GM21723 (cell line): Measurements from ENCODE around the gene SLC26A6.

Experiments used
- ATAC-seq: cut with Tn5 transposase; IDR thresholded peaks from one replicate; pipeline ENCODE4 v1.9.1; 2021; ENCODE audit warnings: mild to moderate bottlenecking, moderate library complexity; ENCODE audit not compliant: unreplicated experiment

SLC26A6 gene

DNA sequence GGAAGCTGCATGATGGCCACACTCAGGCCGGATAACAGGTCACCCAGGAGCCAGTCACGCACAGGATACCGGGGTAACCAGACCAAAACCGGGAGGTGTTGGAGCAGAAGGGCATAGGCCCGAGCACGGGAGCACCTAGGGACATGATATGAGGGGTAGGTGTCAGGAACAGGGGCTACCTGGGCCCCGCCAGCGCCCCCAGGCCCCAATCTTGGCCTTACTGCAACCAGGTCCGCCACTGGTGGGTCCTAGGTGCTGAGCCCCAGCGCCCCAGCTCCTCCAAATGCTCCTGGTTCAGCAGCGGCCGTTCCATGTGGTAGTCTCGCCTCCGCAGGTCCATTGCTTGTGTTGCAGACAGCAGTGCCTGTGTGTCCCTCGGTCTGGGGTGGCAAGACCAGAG is 2.0 kb downstream of the SLC26A6 start:
- no peak for ATAC-seq

DNA sequence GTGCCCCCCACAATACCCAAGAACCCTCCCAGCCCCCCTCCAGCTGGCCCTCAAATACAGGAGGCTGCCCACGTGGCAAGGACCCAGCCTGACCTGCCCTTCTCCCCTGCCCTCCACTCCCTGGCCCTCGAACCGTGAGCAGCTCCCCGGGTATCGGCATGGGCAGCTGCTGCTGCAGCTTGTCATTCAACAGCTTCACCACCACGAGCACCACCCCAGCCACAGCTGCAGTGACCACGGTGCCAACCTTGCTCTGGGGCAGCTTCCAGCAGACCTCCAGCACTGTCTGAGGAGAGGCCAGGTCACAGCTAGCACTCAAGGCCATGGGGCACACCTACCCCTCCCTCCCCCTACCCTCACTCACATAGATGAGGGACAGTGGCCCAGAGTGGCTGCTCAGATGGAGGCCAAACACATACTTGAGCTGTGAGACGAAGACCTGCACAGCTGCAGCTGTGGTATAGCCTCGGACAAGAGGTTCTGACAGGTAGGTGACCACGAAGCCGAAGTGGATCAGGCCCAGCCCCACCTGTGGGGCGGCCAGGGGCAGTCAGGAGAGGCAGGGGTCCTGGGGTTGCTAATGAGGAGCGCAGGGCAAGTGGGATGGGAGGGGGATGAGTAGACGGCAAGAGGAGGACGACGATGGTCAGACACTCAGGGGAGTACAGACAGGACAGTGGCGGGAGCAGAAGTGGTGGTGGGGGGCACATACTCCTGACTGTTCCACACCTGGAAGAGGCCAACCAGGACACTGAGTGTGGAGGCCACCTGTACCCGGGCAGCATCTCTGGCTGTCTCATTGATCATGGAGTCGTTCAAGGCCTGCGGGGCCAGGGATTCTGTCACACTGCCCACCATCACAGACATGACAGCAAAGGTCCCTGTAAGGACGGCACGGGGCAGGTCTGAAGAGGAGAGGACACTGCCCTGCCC is 3.5 kb downstream of the SLC26A6 start:
- ATAC-seq = no peak

DNA sequence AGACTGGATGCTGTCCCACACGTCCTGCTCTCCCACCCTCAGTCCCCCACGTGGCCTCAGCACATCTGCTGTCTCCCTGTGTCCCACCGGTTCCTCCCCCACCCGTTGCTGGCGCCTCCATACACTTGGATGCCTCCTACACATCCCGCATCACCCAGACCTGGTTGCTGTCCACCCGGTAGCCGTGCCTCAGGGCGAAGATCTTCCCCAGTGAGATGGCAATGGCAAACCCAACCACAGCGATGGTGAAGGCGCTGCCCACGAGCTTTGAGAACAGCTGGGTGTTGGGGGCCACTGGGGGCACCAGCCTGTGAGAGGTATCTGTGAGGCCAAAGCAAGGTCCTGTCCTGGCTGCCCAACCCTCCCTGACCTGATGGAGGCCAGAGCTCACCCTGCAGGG is 4.4 kb downstream of the SLC26A6 start:
- ATAC-seq = no peak

DNA sequence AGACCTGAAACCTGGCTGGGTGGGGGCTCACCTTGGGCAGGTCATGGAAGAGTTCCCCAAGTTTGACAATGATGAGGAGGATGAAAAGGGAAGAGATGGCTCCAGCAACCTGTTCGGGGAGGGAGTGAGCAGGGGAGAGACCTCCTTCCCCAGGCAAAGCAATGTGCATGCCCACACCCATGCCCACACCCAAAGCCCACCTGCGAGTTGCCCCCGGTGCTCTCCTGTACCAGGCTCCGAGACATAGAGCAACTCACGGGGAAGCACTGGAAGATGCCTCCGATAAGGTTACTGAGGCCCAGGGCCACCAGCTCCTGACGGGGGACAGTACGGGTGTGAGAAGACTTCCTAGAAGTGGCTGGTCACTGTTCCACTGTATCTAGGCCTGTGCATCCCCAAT is 4.9 kb downstream of the SLC26A6 start:
- no peak for ATAC-seq

DNA sequence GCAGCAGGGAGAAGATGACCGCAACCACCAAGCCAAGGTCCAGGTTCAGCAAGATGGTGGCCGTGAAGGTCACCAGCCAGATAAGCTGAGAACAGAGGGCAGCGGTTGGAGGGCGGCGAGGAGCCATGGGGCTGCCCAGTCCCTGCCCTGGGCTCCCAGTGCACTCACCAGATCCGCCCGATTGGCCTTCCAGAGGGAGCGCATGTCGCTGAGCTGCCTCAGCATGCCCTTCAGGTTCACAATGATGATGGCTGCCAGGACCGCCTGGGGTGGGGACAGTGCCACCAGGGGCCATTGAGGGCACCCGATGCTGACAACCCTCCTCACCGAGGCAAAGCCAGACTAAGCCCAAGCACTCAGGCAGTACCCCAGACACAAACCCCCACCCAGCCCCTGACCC is 5.4 kb downstream of the SLC26A6 start:
- ATAC-seq = no peak

DNA sequence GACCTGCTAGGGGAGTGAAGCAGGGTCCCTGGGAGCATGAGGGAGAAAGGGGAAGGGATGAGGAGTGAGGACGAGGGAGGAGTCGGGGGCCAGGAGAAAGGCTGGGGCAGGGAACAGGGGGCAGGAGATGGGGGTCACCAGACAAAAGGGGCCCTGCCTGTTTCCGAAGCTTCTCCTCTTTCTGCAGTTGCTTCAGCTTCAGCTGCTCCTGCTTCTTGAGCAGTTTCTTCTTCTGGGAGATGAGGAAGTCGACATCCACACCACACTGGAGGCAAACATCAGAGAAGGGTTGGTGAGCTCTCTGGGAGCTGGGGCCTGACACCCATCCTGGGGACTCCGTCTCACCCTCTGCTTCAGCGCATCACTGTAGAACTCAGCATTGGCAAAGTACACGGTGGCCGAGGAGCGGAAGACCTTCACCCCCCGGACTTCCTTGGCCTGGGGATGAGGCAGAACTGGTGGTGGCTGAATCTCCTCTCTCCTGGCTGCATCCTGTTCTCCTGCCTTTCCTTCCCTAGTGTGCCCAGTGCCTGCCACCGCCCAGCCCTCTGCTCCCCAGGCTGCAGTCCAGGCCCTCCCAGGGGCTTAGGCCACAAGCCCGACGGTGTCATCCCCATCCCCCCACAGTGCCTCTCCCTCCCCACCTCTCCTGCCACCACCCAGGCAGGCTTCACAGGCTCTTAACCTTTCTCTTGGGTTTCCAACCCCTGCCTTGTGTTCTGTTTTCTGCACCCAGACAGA is 6.8 kb downstream of the SLC26A6 start:
- no peak for ATAC-seq

DNA sequence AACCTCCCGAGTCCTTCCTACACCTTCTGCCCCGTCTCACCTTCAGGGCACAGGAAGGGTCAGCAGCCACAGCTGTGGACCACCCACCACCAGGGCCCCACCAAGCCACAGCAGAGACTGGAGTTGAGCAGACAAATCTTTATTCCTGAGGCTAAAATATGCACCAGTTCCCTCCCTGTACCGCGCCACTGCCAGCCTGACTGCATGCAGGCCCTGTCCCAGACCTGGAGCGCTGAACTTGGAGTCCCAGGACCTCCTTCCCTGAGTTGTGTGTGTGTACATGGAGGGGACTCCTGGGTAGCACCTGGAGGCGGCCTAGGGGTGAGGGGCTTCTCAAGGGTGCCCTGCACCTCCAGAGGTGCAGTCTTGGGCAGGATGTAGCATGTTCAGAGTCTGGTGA is 9.7 kb downstream of the SLC26A6 start:
- ATAC-seq = no peak

DNA sequence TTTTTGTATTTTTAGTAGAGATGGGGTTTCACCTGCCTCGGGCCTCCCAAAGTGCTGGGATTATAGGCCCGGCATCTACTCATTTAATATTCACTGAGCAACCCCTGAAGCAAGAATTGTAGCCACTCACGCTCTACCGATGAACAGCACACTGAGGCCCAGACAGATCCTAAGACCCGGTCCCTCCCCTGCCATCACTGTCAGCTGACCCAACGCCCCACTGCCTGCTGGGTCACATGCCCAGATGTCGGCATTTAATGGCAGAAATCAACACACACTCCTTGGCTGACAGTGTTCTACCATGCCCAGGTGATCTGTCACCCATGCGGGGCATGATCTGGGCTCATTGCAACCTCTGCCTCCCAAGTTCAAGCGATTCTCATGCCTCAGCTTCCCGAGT is 10.5 kb downstream of the SLC26A6 start:
- no peak for ATAC-seq

DNA sequence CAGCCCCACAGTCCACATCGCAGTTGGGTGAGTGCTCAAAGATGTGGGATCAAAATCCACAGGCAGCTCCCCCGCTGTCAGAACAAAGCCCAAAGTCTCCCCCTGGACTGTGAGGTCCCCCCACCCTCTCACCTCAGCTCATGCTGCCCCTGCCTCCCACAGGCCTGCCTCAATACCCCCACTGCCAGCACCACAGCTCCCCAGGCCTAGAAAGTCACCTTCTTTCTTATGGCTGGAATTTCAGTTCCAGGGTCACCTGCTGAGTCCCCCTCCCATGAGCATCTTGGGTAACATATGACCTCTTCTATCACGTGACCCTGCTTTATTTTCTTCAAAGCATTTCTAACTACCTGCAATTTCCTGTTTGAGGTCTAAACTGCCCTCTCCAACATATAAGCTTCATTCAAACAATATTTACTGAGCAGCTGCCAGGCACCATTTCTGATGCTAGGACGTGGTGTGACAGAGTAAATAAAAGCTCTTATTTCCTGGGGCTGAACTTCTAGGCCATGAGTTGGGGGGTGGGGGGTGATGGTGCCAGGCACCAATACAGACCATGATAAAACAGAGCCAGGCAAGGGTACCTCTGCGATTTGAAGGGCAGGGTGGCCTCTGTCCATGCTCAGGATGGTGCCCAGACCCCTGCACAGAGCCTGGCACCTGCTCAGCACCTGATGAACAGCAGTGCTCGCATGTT is 11.3 kb downstream of the SLC26A6 start:
- ATAC-seq = no peak

DNA sequence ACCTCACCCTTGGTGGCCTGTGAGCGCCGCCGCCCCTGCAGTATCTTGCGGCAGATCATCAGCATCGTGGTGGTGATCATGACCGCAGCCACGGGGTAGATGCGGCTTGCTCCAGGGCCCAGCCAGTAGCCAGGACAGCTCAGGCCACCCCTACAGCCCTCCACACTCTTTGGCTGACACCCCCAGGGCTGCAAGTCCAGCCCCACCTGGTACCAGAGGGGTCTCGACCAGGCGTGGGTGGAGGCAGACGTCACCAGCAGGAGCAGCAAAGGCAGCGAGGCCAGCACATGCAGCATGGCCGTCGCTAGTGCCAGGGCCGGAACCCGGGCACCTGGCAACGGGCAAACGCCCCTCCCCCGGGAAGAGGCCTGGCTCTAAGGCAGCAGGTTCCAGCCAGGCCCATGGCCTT is 13.8 kb downstream of the SLC26A6 start, which contains the start of gene TMEM89:
TSS of gene TMEM89 (minus strand) at position 309 of the 409 bp plus-strand sequence. CDS start at position 296, 13 bp downstream.
- ATAC-seq = no peak

DNA sequence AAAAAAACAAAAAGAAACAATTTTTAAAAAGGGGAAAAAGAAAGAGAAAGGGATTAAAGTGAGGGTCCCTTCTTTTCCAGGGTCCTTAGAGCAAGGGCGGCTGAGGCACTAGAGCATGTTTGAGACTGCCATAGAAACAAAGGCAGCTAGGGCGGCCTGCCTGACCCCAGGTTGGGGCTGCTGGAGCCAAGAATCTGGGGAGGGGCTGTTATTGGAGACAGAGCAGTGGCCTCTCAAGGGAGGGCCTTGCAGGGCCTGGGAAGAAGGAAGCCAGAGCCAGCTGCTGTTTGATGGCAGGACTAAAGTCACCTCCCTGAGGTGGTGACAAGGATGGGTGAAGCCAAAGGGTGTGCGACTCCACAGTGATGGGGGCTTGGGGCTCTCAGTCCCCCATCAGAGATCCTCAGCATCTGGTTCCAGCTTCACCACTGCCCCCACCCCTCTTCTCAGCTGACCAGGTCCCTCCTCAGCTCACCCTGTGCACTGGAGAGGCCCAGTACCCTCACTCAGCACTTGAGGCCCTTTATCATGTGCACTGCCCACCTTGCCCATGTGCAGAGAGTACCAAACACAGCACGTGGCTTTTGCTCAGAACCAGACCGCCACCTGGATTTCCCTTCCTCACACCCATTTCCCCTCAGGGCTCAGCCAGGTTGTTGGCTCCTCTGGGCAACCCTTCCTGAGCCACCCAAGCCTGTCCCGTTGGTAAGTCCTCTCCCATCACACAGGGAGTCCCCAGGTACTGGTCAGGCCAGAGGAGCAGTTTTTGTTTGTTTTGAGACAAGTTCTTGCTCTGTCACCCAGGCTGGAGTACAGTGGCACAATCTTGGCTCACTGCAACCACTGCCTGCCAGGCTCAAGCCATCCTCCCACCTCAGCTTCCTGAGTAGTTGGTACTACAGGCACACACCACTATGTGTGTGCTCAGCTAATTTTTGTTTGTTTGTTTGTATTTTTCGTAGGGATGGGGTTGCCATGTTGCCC is 15.4 kb downstream of the SLC26A6 start:
- ATAC-seq = no peak

DNA sequence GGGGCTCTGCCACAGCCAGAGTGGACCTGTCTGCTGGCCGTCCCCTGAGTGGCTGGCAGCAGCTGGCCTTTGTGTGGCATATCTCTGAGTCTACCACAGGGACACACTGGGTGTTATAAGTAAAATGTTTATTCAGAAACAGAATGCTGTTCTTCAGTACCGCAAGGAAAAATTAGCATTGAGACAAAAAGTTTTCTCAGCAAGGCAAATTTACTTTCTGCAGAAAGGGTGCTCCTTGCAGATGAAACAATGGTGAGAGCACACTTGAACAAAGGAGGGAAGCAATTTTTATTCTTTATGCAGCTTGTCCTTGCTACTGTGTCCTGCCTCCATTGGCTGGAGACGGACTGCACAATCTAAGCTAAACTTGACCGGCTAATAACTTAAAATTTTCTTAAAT is 17.7 kb downstream of the SLC26A6 start:
- ATAC-seq = no peak

DNA sequence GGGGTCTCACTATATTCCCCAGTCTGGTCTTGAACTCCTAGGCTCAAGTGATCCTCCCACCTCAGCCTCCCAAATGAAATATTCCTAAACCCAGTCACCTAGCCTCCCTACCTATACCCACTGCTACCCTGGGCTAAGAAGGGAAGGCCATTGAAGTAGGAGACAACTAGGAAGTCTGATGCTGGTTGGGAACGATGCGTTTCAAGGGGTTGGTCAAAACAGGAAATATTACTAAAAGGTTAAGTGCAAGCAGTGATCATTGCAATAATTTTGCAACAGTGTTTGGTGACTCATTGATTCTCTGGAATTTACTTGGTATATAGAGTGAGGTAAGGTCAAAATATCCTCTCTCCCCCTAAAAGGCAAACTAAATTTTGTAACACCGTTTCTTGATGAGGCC is 21.2 kb downstream of the SLC26A6 start:
- ATAC-seq = no peak

DNA sequence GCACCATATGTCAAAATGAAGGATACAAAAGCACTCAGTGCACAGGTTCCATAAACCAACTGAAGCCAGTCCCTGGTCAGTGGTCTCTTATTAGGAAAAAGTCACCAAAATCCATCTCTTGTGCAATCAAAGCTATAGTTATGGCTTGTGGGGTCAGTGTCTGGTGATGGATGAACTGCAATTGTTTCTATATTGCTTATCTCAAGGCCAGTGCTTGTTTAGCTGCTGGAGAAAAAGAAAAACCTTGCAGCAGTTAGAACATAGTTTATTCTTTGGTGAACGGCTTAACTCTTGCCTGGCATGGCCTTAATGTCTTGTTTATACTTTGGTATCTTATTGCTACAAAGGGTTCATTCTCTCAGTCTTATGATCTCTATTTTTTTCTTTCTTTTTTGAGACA is 23.0 kb downstream of the SLC26A6 start:
- no peak for ATAC-seq

DNA sequence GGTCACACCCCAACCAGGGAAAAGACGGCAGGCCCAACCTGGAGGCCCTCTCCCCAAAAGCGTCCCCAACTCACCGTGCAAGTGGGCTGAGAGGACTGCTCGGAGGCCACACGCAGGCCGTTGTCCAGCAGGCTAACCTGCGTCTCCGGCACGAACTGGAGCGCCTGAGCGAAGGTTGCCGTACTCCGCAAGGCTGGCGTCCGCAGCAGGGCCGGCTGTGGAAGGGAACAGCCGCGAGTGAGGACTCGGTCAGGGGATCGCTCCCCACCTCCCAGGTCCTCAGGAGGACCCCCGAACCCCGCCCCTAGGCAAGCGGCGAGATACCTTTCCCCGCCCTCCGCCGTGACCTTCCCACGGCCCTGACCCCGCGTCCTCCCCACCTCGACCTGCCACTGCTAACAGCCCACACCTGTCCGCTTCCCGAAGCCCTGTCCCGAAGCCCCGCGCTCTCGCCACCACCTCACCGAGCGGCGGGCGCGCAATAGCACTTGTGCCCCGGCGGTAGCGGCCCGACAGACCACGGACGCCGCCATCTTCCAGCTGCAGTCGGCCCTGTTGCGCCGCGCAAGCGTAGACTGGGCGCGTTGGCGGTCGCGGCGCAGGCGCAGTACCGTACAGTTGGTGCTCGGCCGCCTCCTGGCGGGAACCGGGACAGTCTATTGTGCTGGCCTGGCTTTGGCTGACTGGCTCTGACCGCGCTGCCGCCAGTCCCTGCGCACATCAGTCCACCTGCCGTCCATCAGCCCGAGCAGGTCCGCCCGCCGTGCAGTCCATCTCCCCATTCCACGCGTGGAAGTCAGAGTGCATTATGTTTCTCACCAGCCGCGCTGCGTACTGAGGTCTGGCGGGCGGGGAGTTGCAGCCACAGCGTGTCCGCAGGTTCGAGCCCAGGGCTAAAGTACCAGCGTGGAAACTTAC is 25.9 kb downstream of the SLC26A6 start, which contains the start of gene UQCRC1:
TSS of gene UQCRC1 (minus strand) at position 559 of the 918 bp plus-strand sequence. CDS start at position 533, 26 bp downstream.
- peak; percentile 96 for ATAC-seq

DNA sequence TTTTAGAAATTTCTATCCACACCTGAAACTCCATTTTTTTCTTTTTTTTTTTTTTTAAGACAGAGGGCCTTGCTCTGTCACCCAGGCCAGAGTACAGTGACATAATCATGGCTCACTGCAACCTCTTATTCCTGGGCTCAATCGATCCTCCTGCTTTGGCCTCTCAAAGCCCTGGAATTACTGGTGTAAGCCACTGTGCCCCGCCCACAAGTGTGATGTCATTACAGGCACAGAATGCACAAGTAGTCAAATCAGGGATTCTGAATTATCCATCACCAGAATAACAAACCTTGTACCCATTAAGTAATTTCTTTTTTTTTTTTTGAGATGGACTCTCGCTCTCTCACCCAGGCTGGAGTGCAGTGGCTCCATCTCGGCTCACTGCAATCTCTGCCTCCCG is 27.7 kb downstream of the SLC26A6 start:
- ATAC-seq = no peak

DNA sequence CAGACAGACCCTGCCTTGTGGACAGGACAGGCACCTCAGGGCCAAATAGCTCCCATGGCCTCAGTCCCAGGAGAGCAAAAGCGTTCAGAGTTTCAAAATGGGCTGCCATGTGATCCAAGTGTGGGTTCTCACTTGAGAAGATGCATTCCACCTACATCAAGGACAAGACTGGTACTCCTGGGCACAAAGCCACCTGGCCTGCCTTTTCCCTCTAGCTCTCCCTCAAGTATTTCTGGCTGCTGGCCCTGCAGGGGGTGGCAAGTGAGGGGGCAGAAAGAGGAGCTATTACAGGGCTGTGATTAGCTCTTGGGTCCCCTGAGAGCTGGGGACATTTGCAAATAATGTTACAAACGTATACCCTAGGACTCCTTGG is 33.7 kb downstream of the SLC26A6 start:
- no peak for ATAC-seq

DNA sequence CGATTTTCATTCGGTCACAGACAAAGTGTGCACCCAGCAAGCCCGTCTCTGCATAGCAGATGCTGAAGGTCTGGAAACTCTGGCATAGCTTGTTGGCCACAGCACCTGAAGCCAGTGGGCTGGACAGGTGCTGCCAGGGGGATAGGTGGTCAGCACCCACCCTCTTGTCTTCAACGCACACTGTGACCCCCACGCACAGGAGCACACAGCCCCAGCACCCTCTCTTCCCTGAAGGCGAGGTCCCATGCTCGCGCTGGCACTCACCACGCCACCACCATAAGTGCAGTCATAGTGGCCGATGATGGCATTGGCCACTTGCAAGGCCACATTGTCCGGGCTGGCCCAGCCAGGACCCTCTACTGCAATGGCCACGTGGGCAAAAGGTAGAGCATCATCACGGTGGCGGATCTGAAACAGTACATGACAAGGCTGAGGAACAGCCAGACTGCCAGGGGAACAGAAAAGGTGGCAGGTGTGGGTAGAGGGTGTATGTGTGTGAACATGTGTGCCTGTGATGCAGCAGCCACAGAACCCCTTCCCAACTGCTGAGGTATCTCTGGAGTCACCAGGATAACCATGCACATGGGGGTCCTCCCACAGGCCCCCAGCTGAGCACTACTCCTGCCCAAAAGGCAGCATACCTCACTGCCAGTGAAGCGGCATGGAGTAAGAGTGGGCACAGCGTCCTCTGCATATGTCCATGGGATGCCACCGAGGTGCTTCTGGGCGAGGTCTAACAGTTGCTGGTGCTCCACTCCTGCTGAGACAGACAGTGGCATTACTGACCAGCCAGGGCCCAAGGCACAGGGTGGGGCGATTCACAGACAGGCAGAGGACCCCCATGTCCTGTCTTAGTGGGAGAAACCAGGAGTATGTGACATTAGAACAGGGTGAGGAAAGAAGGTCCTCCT is 34.3 kb downstream of the SLC26A6 start:
- ATAC-seq = no peak
